NCI-H82 (cell line): ENCODE data around the gene TEX38.
A peak's percentile ranks its signal among the peaks of the same experiment; 100 is the strongest.
"Not testable (repeated sequence)": the region's sequence is repeated elsewhere in the genome, so short reads cannot be mapped to it uniquely, and the experiment has no call there.

Experiments used
- DNase-seq: peaks from one replicate; lab custom pipeline; 2025; lab: John Stamatoyannopoulos, UW

The TEX38 gene

GRCh38 chr1:46671554-46671953, at the start of gene TEX38:
Gene TEX38 (plus strand): TSS chr1:46671854. CDS start chr1:46671935, 81 bp downstream.
- no peak for DNase-seq

GRCh38 chr1:46621930-46622329, 49.7 kb upstream of the TEX38 start:
- no peak for DNase-seq

GRCh38 chr1:46622344-46622743, 49.3 kb upstream of the TEX38 start:
- peak; percentile 54 for DNase-seq

GRCh38 chr1:46623743-46624644, 47.7 kb upstream of the TEX38 start:
- DNase-seq = peak; percentile 24

GRCh38 chr1:46630719-46631118, 40.9 kb upstream of the TEX38 start:
- DNase-seq = no peak

GRCh38 chr1:46635205-46635604, 36.4 kb upstream of the TEX38 start:
- DNase-seq = no peak

- DNase-seq = no peak
Observed at GRCh38 chr1:46637444-46638083, 34.1 kb upstream of the TEX38 start.

- no peak for DNase-seq
Observed at GRCh38 chr1:46638921-46639320, 32.7 kb upstream of the TEX38 start.

GRCh38 chr1:46639547-46639946, 32.1 kb upstream of the TEX38 start:
- no peak for DNase-seq

GRCh38 chr1:46642115-46642680, 29.5 kb upstream of the TEX38 start:
- DNase-seq = no peak

GRCh38 chr1:46643368-46643775, 28.3 kb upstream of the TEX38 start:
- no peak for DNase-seq

- DNase-seq = no peak
Observed at GRCh38 chr1:46645815-46646214, 25.8 kb upstream of the TEX38 start.

GRCh38 chr1:46646331-46646730, 25.3 kb upstream of the TEX38 start:
- DNase-seq = no peak

GRCh38 chr1:46646844-46647243, 24.8 kb upstream of the TEX38 start:
- DNase-seq = no peak

- DNase-seq = no peak
Observed at GRCh38 chr1:46647611-46648010, 24.0 kb upstream of the TEX38 start.

- no peak for DNase-seq
Observed at GRCh38 chr1:46649764-46650163, 21.9 kb upstream of the TEX38 start.

GRCh38 chr1:46650491-46650890, 21.2 kb upstream of the TEX38 start:
- no peak for DNase-seq

GRCh38 chr1:46651152-46651551, 20.5 kb upstream of the TEX38 start:
- not testable (repeated sequence) for DNase-seq

GRCh38 chr1:46652321-46653100, 19.1 kb upstream of the TEX38 start:
- no peak for DNase-seq

- no peak for DNase-seq
Observed at GRCh38 chr1:46653405-46653958, 18.2 kb upstream of the TEX38 start.

- no peak for DNase-seq
Observed at GRCh38 chr1:46654012-46654411, 17.6 kb upstream of the TEX38 start.

GRCh38 chr1:46654698-46655097, 17.0 kb upstream of the TEX38 start:
- DNase-seq = not testable (repeated sequence)
